ENCODE data around the gene FGF14. TPM values are rescaled to one million over a fixed set of nuclear protein-coding genes. Genes with fewer than 3 reads are reported as not detected.

Gene FGF14
- total and polyA plus RNA-seq, 2 experiments from 2014 or later = 0.03 TPM; not detected in 1

DNA sequence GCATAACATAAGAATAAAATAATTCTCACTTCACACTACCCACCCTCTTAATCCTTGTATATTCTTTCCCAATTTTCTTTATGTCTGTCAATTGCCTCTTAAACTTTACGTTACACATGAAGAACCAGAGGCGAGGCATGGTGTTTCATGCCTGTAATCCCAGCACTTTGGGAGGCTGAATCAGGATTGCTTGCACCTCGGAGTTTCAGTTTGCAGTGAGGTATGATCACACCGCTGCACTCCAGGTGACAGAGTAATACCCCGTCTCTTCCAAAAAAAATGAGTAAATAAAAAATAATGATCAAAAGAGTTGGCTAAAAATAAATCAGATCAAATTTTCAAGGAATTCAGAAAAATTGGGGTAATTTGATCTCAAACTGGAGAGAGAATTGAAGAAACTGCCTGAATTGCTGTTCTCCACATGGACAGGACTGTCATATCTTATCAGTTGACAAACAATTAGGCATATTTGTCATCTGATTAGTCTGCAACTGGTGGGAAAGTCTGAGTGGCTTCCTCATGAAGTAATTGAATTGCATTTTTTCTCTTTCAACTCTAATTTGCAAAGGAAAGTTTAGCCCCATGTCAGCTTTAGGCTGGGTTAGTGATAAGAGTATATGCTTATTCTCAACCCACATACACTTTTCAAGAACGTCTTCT is 646.5 kb downstream of the FGF14 start:
- H3K9me3 Mint-ChIP-seq = no peaks in the 10 kb centered on the region
- TF ChIP-seq JUNB (IDR thresholded peaks at IDR 0.05; ENCODE audit: unreplicated experiment) (no peak), EZH2phosphoT487 (IDR thresholded peaks at IDR 0.05; ENCODE audit: unreplicated experiment) (no peak)
- peaks cover 38% of the 10 kb centered on the region for H3K4me1 Mint-ChIP-seq
- H3K36me3 ChIP-seq (ENCODE audit: insufficient read depth) = no peaks in the 10 kb centered on the region
- H3K27ac ChIP-seq (ENCODE audit: low read depth) = no peak overlapping the region
- H3K36me3 Mint-ChIP-seq (ENCODE audit: low read depth) = no peaks in the 10 kb centered on the region
- H3K9me2 ChIP-seq (ENCODE audit: insufficient read depth) = no peaks in the 10 kb centered on the region
- H3K4me3 ChIP-seq = no peak overlapping the region
- no peaks in the 10 kb centered on the region for H3K27me3 ChIP-seq (ENCODE audit: insufficient read depth)
- ATAC-seq (no peak), DNase-seq (ENCODE audit: low spot score) (no peak)
- H3K79me2 ChIP-seq (replicated peaks; ENCODE audit: insufficient read depth) = no peaks in the 10 kb centered on the region
- H3K27me3 Mint-ChIP-seq (ENCODE audit: insufficient read depth, low read depth, poor library complexity) = no peaks in the 10 kb centered on the region
- H2AFZ ChIP-seq = no peak overlapping the region
- H3F3A ChIP-seq (replicated peaks; ENCODE audit: low read depth) = no peaks in the 10 kb centered on the region
- H3K27ac Mint-ChIP-seq = no peak overlapping the region
- H3K4me3 Mint-ChIP-seq = no peak overlapping the region
- H3K4me2 ChIP-seq = no peak overlapping the region
- peaks cover 29% of the 10 kb centered on the region for H3K4me1 ChIP-seq (ENCODE audit: insufficient read depth)
- H4K20me1 ChIP-seq (replicated peaks; ENCODE audit: insufficient read depth) = no peaks in the 10 kb centered on the region

DNA sequence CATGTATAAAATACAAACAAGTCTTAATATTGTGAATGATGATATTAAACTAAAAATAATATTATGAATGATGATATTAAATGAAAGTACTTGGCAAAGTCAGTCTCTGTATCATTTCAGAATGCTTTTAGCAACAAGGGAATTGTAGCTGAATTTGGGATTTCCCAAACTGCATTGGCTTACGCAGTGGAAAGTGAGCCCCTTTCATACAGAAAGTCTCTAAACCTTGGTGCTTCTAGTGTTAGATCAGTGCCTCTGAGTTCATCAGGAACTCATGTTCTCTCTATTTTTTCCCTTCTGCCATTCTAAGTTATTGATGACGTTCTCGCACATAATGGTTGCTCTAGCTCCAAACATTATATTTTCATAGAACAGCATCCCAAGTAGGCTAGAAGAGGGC is 649.4 kb downstream of the FGF14 start:
- Histone ChIP-seq H3F3A (replicated peaks; ENCODE audit: low read depth) (no peaks in the 10 kb centered on the region), H4K20me1 (replicated peaks; ENCODE audit: insufficient read depth) (no peaks in the 10 kb centered on the region), H3K4me2 (no peak overlapping the region), H3K27me3 (ENCODE audit: insufficient read depth) (no peaks in the 10 kb centered on the region), H2AFZ (no peak overlapping the region), H3K4me3 (no peak overlapping the region), H3K4me1 (ENCODE audit: insufficient read depth) (peaks cover 4% of the 10 kb centered on the region), H3K9me2 (ENCODE audit: insufficient read depth) (no peaks in the 10 kb centered on the region), H3K36me3 (ENCODE audit: insufficient read depth) (no peaks in the 10 kb centered on the region), H3K79me2 (replicated peaks; ENCODE audit: insufficient read depth) (no peaks in the 10 kb centered on the region), H3K27ac (ENCODE audit: low read depth) (no peak overlapping the region)
- TF ChIP-seq, protein P1, sequence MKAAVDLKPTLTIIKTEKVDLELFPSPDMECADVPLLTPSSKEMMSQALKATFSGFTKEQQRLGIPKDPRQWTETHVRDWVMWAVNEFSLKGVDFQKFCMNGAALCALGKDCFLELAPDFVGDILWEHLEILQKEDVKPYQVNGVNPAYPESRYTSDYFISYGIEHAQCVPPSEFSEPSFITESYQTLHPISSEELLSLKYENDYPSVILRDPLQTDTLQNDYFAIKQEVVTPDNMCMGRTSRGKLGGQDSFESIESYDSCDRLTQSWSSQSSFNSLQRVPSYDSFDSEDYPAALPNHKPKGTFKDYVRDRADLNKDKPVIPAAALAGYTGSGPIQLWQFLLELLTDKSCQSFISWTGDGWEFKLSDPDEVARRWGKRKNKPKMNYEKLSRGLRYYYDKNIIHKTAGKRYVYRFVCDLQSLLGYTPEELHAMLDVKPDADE (IDR thresholded peaks at IDR 0.05) = no peak
- TF ChIP-seq CREB1 (CRISPR knock-in tag; IDR thresholded peaks at IDR 0.05; ENCODE audit: low read depth) = no peak
- no peak for TF ChIP-seq EZH2 (IDR thresholded peaks at IDR 0.05; ENCODE audit: low read depth, unreplicated experiment)
- TF ChIP-seq STAT1 (IDR thresholded peaks at IDR 0.05; ENCODE audit: unreplicated experiment) = no peak
- no peak for TF ChIP-seq ZNF114 (CRISPR knock-in tag; IDR thresholded peaks at IDR 0.05)
- TF ChIP-seq, protein P2, sequence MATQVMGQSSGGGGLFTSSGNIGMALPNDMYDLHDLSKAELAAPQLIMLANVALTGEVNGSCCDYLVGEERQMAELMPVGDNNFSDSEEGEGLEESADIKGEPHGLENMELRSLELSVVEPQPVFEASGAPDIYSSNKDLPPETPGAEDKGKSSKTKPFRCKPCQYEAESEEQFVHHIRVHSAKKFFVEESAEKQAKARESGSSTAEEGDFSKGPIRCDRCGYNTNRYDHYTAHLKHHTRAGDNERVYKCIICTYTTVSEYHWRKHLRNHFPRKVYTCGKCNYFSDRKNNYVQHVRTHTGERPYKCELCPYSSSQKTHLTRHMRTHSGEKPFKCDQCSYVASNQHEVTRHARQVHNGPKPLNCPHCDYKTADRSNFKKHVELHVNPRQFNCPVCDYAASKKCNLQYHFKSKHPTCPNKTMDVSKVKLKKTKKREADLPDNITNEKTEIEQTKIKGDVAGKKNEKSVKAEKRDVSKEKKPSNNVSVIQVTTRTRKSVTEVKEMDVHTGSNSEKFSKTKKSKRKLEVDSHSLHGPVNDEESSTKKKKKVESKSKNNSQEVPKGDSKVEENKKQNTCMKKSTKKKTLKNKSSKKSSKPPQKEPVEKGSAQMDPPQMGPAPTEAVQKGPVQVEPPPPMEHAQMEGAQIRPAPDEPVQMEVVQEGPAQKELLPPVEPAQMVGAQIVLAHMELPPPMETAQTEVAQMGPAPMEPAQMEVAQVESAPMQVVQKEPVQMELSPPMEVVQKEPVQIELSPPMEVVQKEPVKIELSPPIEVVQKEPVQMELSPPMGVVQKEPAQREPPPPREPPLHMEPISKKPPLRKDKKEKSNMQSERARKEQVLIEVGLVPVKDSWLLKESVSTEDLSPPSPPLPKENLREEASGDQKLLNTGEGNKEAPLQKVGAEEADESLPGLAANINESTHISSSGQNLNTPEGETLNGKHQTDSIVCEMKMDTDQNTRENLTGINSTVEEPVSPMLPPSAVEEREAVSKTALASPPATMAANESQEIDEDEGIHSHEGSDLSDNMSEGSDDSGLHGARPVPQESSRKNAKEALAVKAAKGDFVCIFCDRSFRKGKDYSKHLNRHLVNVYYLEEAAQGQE (IDR thresholded peaks at IDR 0.05; ENCODE audit: unreplicated experiment) = no peak
- TF ChIP-seq, protein P3, sequence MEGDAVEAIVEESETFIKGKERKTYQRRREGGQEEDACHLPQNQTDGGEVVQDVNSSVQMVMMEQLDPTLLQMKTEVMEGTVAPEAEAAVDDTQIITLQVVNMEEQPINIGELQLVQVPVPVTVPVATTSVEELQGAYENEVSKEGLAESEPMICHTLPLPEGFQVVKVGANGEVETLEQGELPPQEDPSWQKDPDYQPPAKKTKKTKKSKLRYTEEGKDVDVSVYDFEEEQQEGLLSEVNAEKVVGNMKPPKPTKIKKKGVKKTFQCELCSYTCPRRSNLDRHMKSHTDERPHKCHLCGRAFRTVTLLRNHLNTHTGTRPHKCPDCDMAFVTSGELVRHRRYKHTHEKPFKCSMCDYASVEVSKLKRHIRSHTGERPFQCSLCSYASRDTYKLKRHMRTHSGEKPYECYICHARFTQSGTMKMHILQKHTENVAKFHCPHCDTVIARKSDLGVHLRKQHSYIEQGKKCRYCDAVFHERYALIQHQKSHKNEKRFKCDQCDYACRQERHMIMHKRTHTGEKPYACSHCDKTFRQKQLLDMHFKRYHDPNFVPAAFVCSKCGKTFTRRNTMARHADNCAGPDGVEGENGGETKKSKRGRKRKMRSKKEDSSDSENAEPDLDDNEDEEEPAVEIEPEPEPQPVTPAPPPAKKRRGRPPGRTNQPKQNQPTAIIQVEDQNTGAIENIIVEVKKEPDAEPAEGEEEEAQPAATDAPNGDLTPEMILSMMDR (conservative IDR thresholded peaks at IDR 0.05; ENCODE audit: low read depth in 2 of 2) = no peak
- no peaks in the 10 kb centered on the region for H3K27me3 Mint-ChIP-seq (ENCODE audit: insufficient read depth, low read depth, poor library complexity)
- no peak overlapping the region for H3K4me3 Mint-ChIP-seq
- no peak for DNase-seq (ENCODE audit: low spot score)
- H3K27ac Mint-ChIP-seq = no peak overlapping the region
- H3K36me3 Mint-ChIP-seq (ENCODE audit: low read depth) = no peaks in the 10 kb centered on the region
- H3K9me3 Mint-ChIP-seq = no peaks in the 10 kb centered on the region
- H3K4me1 Mint-ChIP-seq = peaks cover 10% of the 10 kb centered on the region
- no peak for ATAC-seq

Measured in GM23338 (cell line).